DMS53 (cell line): ENCODE data around the gene CDKN2D.
"Not testable (repeated sequence)": the region's sequence is repeated elsewhere in the genome, so short reads cannot be mapped to it uniquely, and the experiment has no call there.

ENCODE experiments used
- DNase-seq: peaks from one replicate; lab custom pipeline; 2025; lab: John Stamatoyannopoulos, UW

Gene CDKN2D

GRCh38 chr19:10580979-10581631, 12.3 kb upstream of the CDKN2D start:
- peak; percentile 93 for DNase-seq

DNA sequence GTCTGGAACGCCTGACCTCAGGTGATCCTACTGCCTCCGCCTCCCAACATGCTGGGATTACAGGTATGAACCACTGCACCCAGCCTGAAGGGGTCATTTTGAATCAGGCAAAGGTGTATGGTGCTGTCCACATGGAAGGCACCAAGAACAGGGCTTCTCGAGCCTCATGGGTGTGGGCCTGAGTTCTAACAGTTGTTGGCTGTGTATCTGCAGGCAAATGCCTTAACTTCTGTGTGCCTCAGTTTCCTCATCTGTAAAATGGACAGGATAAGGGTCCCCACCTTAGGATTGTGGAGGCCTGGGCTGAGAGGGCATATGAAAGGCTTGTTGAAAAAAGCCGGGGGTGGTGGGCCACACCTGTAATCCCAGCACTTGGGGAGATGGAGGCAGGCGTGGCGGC, 9.2 kb upstream of the CDKN2D start:
- DNase-seq, result no peak

DNA sequence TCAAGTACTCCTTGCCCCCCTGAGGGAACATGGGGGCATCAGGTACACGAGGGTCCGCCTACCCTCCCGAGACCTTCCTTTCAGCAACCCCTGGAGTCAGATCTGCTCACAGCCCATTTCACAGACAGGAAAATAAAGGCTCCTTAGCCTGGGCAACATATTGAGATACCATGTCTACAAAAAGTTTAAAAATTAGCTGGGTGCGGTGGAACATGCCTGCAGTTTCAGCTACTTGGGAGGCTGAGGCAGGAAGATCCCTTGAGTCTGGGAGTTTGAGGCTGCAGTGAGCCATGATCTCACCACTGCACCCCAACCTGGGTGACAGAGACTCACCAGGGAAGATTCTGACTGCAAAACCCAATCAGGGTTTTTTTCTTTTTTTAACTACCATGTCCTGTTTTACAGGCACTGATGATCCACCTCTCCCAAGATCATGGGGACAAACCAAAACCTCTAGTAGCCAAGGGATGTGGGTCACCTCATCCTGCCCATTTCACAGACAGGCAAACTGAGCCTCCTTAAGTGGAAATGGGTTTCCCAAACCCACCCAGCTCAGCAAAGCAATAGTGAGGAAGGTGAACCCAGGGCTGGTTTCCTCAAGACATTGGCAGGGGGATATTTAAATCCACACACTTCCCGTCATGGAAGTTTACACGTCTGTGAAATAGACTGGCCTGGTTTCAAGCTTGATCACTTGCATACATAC, 6.4 kb upstream of the CDKN2D start:
- peak; percentile 22 for DNase-seq

DNA sequence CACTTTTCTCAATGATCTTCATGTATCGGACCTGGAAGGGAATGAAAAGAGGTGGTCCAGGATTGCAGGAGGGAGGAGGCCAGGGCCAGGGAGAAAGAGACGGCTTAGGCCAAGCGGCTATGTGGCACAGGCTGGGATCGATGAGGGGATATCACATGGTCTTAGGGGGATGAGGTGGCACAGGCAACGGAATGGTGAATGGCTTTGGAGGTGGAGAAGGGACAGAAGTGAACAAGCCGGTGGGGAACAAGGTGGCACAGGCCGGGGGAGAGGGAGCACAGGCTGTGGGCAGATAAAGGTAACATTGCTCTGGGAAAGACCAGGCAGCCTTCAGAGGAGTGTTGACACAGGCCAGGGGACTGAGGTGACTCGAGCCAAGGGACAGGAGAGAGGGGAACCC, 5.7 kb upstream of the CDKN2D start:
- no peak for DNase-seq

DNA sequence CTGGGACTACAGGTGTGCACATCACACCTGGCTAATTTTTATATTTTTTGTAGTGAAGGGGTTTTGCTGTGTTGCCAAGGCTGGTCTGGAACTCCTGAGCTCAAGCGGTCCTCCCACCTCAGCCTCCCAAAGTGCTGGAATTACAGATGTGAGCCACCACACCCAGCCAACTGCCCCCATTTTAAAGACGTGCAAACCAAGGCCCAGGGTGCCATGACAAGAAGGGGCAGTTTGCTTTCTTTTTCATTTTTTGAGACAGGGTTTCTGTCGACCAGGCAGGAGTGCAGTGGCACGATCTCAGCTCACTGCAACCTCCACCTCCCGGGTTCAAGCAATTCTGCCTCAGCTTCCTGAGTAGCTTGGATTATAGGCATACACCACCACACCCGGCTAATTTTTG, 5.0 kb upstream of the CDKN2D start:
- DNase-seq, result not testable (repeated sequence)

DNA sequence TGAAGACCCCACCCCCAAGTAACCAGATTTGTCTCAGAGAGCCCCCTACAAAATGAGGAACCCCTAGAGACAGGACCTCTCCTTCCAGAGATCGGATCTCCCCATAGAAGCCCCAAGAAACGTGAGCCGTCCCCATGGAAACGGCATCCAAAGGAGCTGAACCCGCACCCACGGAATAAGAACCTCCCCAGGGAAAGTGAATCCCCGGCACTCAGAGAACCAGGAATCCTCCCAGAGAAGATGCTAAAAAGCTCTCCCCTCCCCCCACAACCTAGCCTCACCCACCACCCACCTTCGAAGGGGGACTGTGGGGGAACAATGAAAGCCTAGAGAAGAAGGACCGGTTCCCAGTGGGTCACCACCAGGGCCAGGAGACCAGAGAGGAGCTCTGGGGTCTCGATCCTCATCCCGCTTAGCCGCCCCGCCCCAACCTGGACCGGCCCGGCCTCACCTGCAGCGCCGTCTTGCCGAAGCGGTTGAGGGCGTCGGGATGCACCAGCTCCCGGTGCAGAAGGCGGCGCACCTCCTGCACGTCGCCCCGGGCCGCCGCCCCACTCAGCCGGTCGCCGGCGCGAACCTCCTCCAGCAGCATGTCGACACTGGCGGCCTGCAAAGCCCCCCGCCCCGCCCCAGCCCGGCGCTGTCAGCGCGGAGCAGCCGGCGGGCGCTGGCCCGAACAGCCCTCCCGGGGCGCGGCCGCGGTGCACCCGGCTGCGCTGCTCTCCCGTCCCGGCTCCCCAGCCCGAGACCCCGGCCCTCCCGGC, 535 bp downstream of the CDKN2D start:
- DNase-seq, result peak; percentile 81

- DNase-seq, result peak; percentile 21
These were observed 1.1 kb downstream of the CDKN2D start for GRCh38 chr19:10567656-10568055.

DNA sequence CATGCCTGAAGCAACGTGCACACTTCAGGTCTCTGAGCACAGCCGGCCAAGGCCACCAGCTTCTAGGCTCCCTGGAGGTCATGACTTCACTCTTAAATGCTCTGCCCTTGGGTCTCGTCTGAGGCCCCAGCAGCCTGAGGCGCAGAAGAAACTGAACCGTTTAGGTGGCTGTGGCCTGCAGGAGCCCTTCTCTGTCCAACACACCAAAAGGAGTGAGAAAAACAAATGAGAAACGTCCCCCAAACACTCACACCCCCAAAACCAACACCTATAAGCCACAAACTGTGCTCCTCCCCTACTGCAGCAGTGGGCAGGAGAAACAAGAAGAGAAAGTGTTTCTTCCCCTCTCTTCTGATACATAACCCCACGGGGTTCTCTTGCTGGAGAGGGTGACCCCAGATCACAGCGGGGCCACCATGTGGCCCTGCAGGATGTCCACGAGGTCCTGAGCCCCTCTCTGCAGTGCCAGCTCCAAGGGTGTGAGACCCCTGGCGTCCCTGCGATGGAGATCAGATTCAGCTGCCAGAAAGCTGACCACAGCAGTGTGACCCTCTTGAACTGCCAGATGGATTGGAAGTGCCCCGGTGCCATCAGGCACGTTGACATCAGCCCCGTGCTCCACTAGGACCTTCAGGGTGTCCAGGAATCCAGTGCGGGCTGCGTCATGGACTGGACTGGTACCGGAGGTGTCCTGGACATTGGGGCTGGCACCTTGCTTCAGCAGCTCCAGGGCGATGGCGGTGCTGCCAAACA, 1.9 kb downstream of the CDKN2D start:
- peak; percentile 39 for DNase-seq

DNA sequence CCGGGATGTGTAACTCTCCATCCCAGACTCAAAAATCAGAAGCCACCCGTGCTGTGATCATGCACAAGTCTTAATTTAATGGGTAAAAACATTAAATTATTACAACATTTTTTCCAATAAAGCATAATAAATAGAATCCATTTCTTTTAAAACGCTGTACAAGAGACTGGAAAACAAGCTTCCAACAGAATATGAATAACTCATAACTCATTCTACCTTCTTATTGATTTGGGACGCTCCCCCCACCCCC, 2.4 kb downstream of the CDKN2D start:
- no peak for DNase-seq

- DNase-seq, result peak; percentile 97
These were observed 3.0 kb downstream of the CDKN2D start, which contains the start of gene KRI1 for GRCh38 chr19:10565567-10566407. KRI1 (minus strand) TSS chr19:10566010; CDS start chr19:10565999, 11 bp downstream.

GRCh38 chr19:10565028-10565566, 3.7 kb downstream of the CDKN2D start:
- peak; percentile 49 for DNase-seq

GRCh38 chr19:10562609-10563008, 6.2 kb downstream of the CDKN2D start:
- no peak for DNase-seq

DNA sequence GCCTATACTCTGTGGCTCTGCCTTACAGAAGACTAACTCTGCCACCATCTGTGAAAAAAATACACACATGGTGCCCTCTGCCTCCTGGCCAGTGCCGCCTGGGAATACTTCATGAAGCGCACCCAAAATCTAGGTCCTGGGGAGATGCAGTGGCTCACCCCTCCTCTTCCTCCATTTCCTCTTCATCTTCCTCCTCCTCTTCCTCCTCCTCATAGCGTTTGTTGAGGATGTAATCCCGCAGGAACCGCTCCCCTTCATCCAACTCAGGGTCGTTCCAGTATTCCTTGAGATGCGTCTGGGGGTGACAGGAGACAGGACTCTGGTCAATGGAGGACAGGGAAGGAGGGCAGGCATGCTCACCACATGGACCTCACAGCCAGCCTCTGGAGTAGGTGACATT, 8.6 kb downstream of the CDKN2D start:
- DNase-seq, result no peak

DNA sequence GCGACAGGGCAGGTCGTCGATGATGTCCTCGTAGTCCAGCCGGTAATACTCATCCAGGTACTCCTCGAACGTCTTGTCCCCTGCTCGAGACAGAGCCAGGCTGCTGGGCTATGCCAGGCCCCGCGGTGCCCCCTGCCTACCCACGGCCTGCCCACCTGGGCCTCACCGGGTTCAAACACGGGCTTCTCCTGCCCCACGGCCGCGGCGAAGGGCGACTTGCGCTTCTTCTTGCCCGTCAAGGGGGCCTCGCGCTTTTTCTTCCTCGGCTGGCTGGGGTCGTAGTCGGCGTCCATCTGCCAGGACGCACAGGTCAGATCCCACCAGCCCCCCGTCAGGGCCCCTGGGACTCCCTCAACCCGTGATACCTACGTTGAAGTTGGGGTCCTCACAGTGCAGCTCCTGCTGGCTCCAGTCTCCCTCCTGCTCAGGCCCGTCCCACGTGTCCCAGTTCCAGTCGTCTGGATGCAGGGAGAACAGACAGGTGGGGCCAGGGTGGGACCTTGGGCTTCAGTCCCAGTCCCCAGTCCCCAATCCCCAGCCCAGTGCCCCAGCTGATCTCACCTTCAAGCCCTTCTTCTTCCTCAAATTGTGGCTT, 11.1 kb downstream of the CDKN2D start:
- no peak for DNase-seq

DNA sequence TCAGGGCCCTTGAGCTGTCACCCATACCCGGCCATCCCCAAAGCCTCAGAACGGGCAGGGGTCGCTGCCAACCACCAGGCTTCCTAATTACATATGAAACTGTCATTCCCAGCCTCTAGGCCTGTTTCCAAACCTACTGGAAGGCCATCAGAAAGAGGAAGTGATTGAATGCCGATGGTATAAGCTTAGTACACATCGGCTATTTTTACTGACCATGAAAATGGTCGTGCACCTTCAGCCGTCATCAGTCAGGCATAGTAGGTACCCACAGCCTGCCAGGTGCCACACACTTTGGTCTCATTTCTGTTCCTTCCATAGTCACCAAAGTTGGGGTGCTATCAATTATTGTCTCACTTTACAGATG, 13.2 kb downstream of the CDKN2D start:
- no peak for DNase-seq

DNA sequence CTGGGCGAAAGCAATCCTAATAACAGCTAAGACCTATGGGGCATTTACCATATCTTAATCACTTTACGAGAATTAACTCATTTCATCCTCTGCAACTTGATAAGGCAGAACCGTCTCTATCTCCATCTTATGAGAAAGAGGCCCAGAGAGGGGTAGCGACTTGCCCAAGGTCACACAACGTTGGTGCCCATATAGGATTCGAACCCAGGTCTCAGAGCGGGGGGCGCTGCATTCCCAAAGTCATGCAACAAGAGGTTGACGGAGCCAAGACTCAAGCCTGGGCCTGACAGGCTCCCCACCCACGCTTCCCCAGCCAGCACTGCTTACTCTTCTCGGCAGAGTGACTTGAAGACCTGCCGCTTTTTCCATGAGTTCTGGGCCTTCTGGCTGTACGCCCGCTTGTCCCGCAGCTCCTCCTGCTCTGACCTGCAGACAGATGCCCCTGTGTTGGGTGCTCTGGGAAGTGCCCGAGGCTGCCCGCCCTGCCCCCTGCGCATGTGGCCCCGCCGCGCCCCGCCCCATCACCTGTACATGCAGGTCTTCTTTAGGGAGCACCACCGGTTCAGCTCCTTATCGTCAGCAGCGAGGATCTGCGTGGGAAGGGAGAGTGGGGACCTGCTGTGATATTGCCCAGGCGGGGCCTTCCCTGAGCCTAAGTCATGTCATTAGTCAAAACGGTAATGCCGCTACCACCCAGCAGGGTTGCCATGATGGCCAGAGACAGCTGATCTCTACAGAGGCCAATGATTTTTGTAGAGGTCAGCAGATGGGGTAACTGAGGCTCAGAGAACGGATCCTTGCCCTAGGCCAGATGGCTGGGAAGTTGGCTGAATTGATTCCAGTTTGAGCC, 13.8 kb downstream of the CDKN2D start:
- DNase-seq, result no peak

- no peak for DNase-seq
These were observed 14.8 kb downstream of the CDKN2D start for GRCh38 chr19:10553943-10554381.

- DNase-seq, result peak; percentile 15
These were observed 15.6 kb downstream of the CDKN2D start for GRCh38 chr19:10553087-10553667.

DNA sequence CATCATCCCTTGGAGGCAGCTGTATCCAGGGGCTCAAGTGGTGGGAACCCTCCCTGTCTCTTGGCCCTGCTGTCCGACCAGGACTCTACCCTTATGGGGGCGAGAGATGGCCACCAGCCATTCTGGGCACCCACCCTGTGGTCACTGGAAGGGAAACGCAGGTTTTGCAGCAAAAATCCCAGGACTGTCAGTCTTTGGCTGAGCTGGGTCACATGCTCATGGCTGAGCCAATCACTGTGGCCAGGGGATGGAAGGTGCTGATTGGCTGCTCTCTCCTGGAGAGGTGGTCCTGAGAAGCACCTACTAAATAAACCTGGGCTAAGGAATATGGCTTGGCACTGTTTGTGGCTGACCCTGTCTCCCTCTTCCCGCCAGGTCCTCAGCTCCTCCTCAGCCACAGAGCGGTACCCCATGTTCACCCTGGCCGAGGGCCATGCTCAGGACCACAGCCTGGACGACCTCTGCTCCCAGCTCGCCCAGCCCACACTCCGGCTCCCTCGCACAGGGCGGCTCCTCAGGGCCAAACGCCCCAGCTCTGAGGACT, 16.2 kb downstream of the CDKN2D start:
- peak; percentile 39 for DNase-seq
